HepG2 (cell line): ENCODE measurements around the gene GMEB2. TPM values are rescaled to one million over a fixed set of nuclear protein-coding genes. Genes with fewer than 3 reads are reported as not detected.
A peak's percentile ranks its signal among the peaks of the same experiment; 100 is the strongest.

Experiments used
- CHD2 ChIP-seq: IDR thresholded peaks from 2 replicates; pipeline ENCODE4 v1.6.1; 2011; ENCODE audit warnings: low read depth, low read length, improper control_type of control experiment
- EZH2 ChIP-seq: conservative IDR thresholded peaks from 2 replicates; pipeline ENCODE4 v1.6.1; 2012; ENCODE audit warnings: mild to moderate bottlenecking, low read depth, low read length, moderate library complexity
- FOXA1 ChIP-seq, 2 experiments: fragments of 450-650 bp in 1 of 2; sonication (generic) in 1 of 2; formaldehyde crosslinking in 1 of 2; IDR thresholded peaks; 2 replicates each; pipeline versions ENCODE4 v1.4.0 to v1.6.1; 2016 to 2020; ENCODE audit warnings: missing genetic modification reagents in 1 of 2
- FOXK2 ChIP-seq: fragments of 450-650 bp; IDR thresholded peaks from 2 replicates; pipeline ENCODE4 v1.6.1; 2016
- PHB2 ChIP-seq: fragments of 450-650 bp; IDR thresholded peaks from 2 replicates; pipeline ENCODE4 v1.6.1; 2018; ENCODE audit not compliant: partially characterized antibody
- ZBTB1 ChIP-seq: sonication (generic); formaldehyde crosslinking; IDR thresholded peaks from 2 replicates; pipeline ENCODE4 v1.4.0; 2020; ENCODE audit warnings: missing genetic modification reagents, borderline replicate concordance
- ZFAT ChIP-seq: sonication (generic); formaldehyde crosslinking; conservative IDR thresholded peaks from 2 replicates; pipeline ENCODE4 v1.8.1; 2023; ENCODE audit warnings: missing genetic modification reagents, inconsistent platforms
- ZNF792 ChIP-seq: IDR thresholded peaks from 2 replicates; pipeline ENCODE4 v1.6.1; 2016
- polyA plus RNA-seq, 8 experiments: library from polyadenylated mRNA; depleted of rRNA in 3 of 8; stranded (reverse) in 7 of 8; unstranded in 1 of 8; fragments of >200 nt; fragmentation: Illumina TruSeq in 4 of 8; extraction: Trizol in 4 of 8; gene quantifications; 2 replicates each; pipeline versions ENCODE4 v1.2.1 to v1.2.3, GENCODE V29; 2011 to 2016; ENCODE audit warnings: low read depth in 4 of 8, missing spikeins in 1 of 8, mixed read lengths in 1 of 8; ENCODE audit not compliant: insufficient read depth in 1 of 8
- total RNA-seq, 5 experiments: library from RNA; depleted of rRNA; stranded (reverse); fragments of >200 nt; fragmentation: Illumina TruSeq; extraction: Trizol; gene quantifications; 2 replicates each; pipeline ENCODE4 v1.2.3, GENCODE V29; 2016; ENCODE audit warnings: low read depth in 1 of 5
- TF ChIP-seq, protein P1 (sequence below): sonication (generic); formaldehyde crosslinking; IDR thresholded peaks from 2 replicates; pipeline ENCODE4 v1.5.0; 2020; ENCODE audit warnings: mild to moderate bottlenecking, low read depth, missing genetic modification reagents, borderline replicate concordance
- TF ChIP-seq, protein P2 (sequence below): sonication (generic); formaldehyde crosslinking; IDR thresholded peaks from 2 replicates; pipeline ENCODE4 v1.5.0; 2020; ENCODE audit warnings: missing genetic modification reagents
- TF ChIP-seq, protein P3 (sequence below): sonication (generic); formaldehyde crosslinking; IDR thresholded peaks from 2 replicates; pipeline ENCODE4 v1.4.0; 2020; ENCODE audit warnings: missing genetic modification reagents, borderline replicate concordance
- TF ChIP-seq, protein P4 (sequence below), 2 experiments: fragments of 450-650 bp in 1 of 2; sonication (generic) in 1 of 2; formaldehyde crosslinking; IDR thresholded peaks; 2 replicates each; pipeline versions ENCODE4 v1.5.0 to v1.8.0; 2020 to 2022; ENCODE audit warnings: mild to moderate bottlenecking in 1 of 2, missing genetic modification reagents in 1 of 2
- TF ChIP-seq, protein P5 (sequence below): sonication (generic); formaldehyde crosslinking; IDR thresholded peaks from 2 replicates; pipeline ENCODE4 v1.8.0; 2023; ENCODE audit warnings: mild to moderate bottlenecking, missing genetic modification reagents
- TF ChIP-seq, protein P6 (sequence below): sonication (generic); formaldehyde crosslinking; conservative IDR thresholded peaks from 2 replicates; pipeline ENCODE4 v1.4.0; 2020; ENCODE audit warnings: missing genetic modification reagents
- TF ChIP-seq, protein P7 (sequence below): sonication (generic); formaldehyde crosslinking; IDR thresholded peaks from 2 replicates; pipeline ENCODE4 v1.5.0; 2020; ENCODE audit warnings: missing genetic modification reagents
- TF ChIP-seq, protein P8 (sequence below): sonication (generic); formaldehyde crosslinking; IDR thresholded peaks from 2 replicates; pipeline ENCODE4 v1.8.1; 2023; ENCODE audit warnings: mild to moderate bottlenecking, missing genetic modification reagents

The GMEB2 gene
- total and polyA plus RNA-seq, 2 of the 13 experiments (the other 11 are each of a cell fraction or from before 2014, with no cell fraction given), result 10.6 to 12.4 TPM

DNA sequence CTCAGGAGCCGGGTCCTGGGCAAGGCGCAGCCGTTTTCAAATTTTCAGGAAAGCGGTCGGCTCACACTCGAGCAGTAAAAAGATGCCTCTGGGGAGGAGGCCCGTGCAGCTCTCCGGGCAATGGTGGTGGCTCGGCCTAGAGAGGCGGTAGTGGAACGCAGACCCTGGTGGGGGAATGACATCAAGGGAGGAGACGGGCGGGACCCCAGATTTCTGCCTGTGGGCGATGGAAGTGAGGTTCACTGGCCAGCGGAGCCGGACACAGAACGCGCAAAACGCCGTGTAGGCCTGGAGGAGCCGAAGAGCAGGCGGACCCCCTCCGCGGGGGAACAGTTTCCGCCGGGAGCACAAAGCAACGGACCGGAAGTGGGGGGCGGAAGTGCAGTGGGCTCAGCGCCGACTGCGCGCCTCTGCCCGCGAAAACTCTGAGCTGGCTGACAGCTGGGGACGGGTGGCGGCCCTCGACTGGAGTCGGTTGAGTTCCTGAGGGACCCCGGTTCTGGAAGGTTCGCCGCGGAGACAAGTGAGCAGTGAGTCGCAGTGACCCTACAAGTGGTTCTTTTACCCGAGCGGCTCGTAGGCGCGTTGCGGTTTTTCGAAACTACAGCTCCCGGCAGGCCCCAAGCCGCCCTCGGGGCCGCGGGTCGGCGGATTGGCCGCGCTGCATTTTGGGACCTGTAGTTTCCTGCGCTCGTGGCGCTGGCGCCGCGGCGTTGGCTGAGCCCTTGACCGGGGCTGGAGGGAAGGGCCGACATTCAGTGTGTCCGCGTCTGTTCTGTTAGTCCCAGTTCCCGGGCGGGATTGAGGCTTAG, 31.2 kb upstream of the GMEB2 start, which contains the start of gene RTEL1 (continued):
- TF ChIP-seq ZFAT (peak; percentile 94; the same call in 1 of the 2 replicates), PHB2 (no peak), ZBTB1 (CRISPR knock-in tag) (peak; percentile 43; the same call in 1 of the 2 replicates), ZNF792 (CRISPR knock-in tag) (peak; percentile 80; the same call in 1 of the 2 replicates), CHD2 (peak; percentile 48; the same call in 1 of the 2 replicates), FOXA1 (IDR thresholded peaks at IDR 0.05) (no peak), FOXA1 (CRISPR knock-in tag; IDR thresholded peaks at IDR 0.05) (peak; percentile 66), FOXK2 (no peak), EZH2 (no peak)
- TF ChIP-seq, protein P1, sequence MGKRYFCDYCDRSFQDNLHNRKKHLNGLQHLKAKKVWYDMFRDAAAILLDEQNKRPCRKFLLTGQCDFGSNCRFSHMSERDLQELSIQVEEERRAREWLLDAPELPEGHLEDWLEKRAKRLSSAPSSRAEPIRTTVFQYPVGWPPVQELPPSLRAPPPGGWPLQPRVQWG (CRISPR knock-in tag), result no peak
- TF ChIP-seq, protein P2, sequence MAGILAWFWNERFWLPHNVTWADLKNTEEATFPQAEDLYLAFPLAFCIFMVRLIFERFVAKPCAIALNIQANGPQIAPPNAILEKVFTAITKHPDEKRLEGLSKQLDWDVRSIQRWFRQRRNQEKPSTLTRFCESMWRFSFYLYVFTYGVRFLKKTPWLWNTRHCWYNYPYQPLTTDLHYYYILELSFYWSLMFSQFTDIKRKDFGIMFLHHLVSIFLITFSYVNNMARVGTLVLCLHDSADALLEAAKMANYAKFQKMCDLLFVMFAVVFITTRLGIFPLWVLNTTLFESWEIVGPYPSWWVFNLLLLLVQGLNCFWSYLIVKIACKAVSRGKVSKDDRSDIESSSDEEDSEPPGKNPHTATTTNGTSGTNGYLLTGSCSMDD, result peak; percentile 90; the same call in 1 of the 2 replicates
- TF ChIP-seq, protein P3, sequence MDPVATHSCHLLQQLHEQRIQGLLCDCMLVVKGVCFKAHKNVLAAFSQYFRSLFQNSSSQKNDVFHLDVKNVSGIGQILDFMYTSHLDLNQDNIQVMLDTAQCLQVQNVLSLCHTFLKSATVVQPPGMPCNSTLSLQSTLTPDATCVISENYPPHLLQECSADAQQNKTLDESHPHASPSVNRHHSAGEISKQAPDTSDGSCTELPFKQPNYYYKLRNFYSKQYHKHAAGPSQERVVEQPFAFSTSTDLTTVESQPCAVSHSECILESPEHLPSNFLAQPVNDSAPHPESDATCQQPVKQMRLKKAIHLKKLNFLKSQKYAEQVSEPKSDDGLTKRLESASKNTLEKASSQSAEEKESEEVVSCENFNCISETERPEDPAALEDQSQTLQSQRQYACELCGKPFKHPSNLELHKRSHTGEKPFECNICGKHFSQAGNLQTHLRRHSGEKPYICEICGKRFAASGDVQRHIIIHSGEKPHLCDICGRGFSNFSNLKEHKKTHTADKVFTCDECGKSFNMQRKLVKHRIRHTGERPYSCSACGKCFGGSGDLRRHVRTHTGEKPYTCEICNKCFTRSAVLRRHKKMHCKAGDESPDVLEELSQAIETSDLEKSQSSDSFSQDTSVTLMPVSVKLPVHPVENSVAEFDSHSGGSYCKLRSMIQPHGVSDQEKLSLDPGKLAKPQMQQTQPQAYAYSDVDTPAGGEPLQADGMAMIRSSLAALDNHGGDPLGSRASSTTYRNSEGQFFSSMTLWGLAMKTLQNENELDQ (CRISPR knock-in tag), result peak; percentile 95
- TF ChIP-seq, protein P4, sequence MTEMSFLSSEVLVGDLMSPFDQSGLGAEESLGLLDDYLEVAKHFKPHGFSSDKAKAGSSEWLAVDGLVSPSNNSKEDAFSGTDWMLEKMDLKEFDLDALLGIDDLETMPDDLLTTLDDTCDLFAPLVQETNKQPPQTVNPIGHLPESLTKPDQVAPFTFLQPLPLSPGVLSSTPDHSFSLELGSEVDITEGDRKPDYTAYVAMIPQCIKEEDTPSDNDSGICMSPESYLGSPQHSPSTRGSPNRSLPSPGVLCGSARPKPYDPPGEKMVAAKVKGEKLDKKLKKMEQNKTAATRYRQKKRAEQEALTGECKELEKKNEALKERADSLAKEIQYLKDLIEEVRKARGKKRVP (CRISPR knock-in tag; IDR thresholded peaks at IDR 0.05), result no peak; a peak in 1 of 4 replicates
- TF ChIP-seq, protein P5, sequence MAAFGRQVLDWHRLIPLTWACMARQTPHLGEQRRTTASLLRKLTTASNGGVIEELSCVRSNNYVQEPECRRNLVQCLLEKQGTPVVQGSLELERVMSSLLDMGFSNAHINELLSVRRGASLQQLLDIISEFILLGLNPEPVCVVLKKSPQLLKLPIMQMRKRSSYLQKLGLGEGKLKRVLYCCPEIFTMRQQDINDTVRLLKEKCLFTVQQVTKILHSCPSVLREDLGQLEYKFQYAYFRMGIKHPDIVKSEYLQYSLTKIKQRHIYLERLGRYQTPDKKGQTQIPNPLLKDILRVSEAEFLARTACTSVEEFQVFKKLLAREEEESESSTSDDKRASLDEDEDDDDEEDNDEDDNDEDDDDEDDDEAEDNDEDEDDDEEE (CRISPR knock-in tag), result 0 out of 2 replicates have a peak, but pooled peaks have one; percentile 17
- TF ChIP-seq, protein P6, sequence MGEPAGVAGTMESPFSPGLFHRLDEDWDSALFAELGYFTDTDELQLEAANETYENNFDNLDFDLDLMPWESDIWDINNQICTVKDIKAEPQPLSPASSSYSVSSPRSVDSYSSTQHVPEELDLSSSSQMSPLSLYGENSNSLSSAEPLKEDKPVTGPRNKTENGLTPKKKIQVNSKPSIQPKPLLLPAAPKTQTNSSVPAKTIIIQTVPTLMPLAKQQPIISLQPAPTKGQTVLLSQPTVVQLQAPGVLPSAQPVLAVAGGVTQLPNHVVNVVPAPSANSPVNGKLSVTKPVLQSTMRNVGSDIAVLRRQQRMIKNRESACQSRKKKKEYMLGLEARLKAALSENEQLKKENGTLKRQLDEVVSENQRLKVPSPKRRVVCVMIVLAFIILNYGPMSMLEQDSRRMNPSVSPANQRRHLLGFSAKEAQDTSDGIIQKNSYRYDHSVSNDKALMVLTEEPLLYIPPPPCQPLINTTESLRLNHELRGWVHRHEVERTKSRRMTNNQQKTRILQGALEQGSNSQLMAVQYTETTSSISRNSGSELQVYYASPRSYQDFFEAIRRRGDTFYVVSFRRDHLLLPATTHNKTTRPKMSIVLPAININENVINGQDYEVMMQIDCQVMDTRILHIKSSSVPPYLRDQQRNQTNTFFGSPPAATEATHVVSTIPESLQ (CRISPR knock-in tag), result no peak
- TF ChIP-seq, protein P7, sequence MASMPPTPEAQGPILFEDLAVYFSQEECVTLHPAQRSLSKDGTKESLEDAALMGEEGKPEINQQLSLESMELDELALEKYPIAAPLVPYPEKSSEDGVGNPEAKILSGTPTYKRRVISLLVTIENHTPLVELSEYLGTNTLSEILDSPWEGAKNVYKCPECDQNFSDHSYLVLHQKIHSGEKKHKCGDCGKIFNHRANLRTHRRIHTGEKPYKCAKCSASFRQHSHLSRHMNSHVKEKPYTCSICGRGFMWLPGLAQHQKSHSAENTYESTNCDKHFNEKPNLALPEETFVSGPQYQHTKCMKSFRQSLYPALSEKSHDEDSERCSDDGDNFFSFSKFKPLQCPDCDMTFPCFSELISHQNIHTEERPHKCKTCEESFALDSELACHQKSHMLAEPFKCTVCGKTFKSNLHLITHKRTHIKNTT, result peak; percentile 99
- TF ChIP-seq, protein P8, sequence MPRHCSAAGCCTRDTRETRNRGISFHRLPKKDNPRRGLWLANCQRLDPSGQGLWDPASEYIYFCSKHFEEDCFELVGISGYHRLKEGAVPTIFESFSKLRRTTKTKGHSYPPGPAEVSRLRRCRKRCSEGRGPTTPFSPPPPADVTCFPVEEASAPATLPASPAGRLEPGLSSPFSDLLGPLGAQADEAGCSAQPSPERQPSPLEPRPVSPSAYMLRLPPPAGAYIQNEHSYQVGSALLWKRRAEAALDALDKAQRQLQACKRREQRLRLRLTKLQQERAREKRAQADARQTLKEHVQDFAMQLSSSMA (CRISPR knock-in tag), result no peak
